Measurements from ENCODE around the gene APOBEC2. TPM values are rescaled to one million over a fixed set of nuclear protein-coding genes. Genes with fewer than 3 reads are reported as not detected.

The APOBEC2 gene
- total and polyA plus RNA-seq, 9 of the 15 experiments (the other 6 are each of a cell fraction or from before 2014, with no cell fraction given) = 0.25 to 1.6 TPM; not detected in 7

GRCh38 chr6:41071923-41072835, 19.2 kb downstream of the APOBEC2 start, which contains the start of gene OARD1 (continued):
- no peak for TF ChIP-seq ZNF77 (CRISPR knock-in tag; IDR thresholded peaks at IDR 0.05)
- 0 out of 2 replicates have a peak, but pooled peaks have one; percentile 53 for TF ChIP-seq MTA1 (IDR thresholded peaks at IDR 0.05; ENCODE audit: borderline replicate concordance)
- TF ChIP-seq ZBTB33 (CRISPR knock-in tag; IDR thresholded peaks at IDR 0.05) = no peak
- TF ChIP-seq FOXP1 (CRISPR knock-in tag; IDR thresholded peaks at IDR 0.05) = peak; percentile 87; the same call in 1 of the 2 replicates
- no peak for TF ChIP-seq ZNF589 (CRISPR knock-in tag; IDR thresholded peaks at IDR 0.05; ENCODE audit: low read depth)
- TF ChIP-seq ZNF639 (CRISPR knock-in tag; conservative IDR thresholded peaks at IDR 0.05 in 1 of 2, IDR thresholded peaks at IDR 0.05 in 1 of 2) = peak in 1 of 2 experiments; percentile 99; a peak in 2 of 4 replicates
- TF ChIP-seq ZNF41 (CRISPR knock-in tag; conservative IDR thresholded peaks at IDR 0.05) = no peak
- peak; percentile 16; the same call in 1 of the 2 replicates for TF ChIP-seq DMBX1 (CRISPR knock-in tag; IDR thresholded peaks at IDR 0.05; ENCODE audit: borderline replicate concordance)
- 0 out of 2 replicates have a peak, but pooled peaks have one; percentile 56 for TF ChIP-seq TEAD4 (IDR thresholded peaks at IDR 0.05; ENCODE audit: low read length)
- no peak for TF ChIP-seq TEAD4 (CRISPR knock-in tag; IDR thresholded peaks at IDR 0.05; ENCODE audit: borderline replicate concordance)
- TF ChIP-seq PBX2 (CRISPR knock-in tag; IDR thresholded peaks at IDR 0.05; ENCODE audit: low read depth) = no peak
- TF ChIP-seq PBX2 (tag; conservative IDR thresholded peaks at IDR 0.05; ENCODE audit: low read depth) = no peak
- peak; percentile 62 for TF ChIP-seq CCNT2 (IDR thresholded peaks at IDR 0.05; ENCODE audit: borderline replicate concordance, extremely low read depth, insufficient read length, low read depth, low read length)
- TF ChIP-seq NFIX (CRISPR knock-in tag; IDR thresholded peaks at IDR 0.05; ENCODE audit: low read depth) = no peak
- TF ChIP-seq TSC22D4 (tag; IDR thresholded peaks at IDR 0.05) = no peak
- TF ChIP-seq ZNF561 (CRISPR knock-in tag; conservative IDR thresholded peaks at IDR 0.05) = no peak
- TF ChIP-seq ZNF764 (CRISPR knock-in tag; IDR thresholded peaks at IDR 0.05; ENCODE audit: low read depth) = peak; percentile 8; the same call in 1 of the 2 replicates
- TF ChIP-seq PHB (CRISPR knock-in tag; IDR thresholded peaks at IDR 0.05) = no peak
- no peak for TF ChIP-seq GABPB2 (CRISPR knock-in tag; conservative IDR thresholded peaks at IDR 0.05)
- no peak for TF ChIP-seq ZNF699 (CRISPR knock-in tag; IDR thresholded peaks at IDR 0.05; ENCODE audit: insufficient replicate concordance)

Measured in K562 (cell line).